UCSD-AML1 (cell line): ENCODE results near the gene PLIN5.

Experiments used
- DNase-seq: peaks from one replicate; lab custom pipeline; 2025; ENCODE audit not compliant: unreplicated experiment; lab: John Stamatoyannopoulos, UW

The PLIN5 gene

DNA sequence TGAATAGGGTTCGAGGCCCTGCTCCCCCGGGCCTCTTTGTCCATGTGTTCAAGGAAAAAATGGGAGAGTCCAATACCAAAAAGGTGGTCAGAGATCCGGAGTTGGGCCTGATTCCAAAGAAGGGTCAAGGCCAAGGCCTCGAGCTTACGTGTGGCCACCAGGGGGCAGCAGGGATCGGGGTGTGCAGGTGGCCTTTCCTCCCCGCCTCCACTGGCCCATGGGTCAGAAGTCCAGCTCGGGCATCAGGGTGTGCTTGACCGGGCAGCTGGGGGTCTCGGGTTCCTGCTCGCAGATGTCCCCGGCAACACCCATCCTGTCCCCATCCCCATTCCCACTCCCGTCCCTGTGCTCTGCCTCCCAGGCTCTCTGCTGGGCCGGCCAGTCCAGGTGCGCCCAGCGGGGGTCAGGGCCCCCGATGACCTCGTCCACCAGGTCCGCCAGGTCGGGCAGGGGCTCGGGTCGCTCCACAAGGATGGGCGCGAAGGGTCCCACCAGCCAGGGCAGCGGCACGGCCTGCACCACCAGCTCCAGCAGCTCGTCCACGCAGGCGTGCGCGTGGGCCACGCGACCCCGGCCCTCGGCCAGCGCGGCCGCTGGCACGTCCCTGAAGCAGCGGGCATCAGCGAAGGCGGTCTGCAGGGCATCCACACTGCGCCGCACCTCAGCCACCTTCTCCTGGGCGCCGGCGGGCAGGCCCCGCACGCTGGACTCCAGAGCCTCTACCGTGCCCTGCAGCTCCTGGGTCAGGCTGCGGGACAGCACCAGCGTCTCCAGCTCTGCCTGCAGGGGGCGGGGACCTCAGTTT, 11.5 kb downstream of the PLIN5 start:
- peak; percentile 44 for DNase-seq

DNA sequence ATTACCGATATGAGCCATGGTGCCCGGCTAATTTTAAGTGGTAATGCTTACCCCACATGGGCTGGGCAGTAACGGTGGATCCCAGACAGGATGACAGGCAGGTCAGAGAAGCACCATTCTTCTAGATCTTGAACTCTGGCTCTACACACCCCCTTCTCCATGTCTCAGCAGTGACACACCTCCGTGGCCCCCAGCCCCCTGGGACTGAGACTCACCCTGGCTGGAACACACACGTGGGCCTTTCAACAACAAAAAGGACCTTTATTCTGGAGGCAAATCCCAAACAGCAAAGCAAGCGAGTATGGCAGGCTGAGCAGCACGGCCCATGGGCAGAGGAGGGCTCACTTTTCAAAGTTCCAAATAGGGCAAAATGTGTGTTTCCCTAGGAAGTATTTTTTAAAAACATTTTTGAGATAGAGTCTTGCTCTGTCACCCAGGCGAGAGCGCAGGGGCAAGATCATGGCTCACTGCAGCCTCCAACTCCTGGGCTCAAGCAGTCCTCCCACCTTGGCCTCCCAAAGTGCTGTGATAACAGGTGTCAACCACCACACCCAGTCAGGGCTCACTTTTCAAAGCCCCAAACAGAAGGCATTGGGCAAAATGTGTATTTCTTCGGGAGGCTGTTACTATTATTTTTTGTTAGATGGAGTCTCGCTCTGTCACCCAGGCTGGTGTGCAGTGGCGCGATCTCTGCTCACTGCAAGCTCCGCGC, 12.6 kb downstream of the PLIN5 start:
- no peak for DNase-seq

DNA sequence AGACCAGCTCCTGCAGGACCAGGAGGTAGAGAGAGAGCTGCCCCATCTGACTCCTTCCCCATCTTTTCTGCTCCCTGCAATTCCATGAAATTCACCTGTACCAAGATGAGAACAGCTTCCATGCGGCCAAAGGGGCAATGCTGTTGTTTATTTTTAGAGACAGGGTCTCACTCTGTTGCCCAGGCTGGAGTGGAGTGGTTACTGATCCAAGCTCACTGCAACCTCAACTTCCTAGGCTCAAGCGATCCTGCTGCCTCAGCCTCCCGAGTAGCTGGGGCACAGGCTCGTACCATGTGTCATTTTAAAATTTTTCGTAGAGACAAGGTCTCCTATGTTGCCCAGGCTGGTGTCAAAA, 13.2 kb downstream of the PLIN5 start:
- DNase-seq: no peak

DNA sequence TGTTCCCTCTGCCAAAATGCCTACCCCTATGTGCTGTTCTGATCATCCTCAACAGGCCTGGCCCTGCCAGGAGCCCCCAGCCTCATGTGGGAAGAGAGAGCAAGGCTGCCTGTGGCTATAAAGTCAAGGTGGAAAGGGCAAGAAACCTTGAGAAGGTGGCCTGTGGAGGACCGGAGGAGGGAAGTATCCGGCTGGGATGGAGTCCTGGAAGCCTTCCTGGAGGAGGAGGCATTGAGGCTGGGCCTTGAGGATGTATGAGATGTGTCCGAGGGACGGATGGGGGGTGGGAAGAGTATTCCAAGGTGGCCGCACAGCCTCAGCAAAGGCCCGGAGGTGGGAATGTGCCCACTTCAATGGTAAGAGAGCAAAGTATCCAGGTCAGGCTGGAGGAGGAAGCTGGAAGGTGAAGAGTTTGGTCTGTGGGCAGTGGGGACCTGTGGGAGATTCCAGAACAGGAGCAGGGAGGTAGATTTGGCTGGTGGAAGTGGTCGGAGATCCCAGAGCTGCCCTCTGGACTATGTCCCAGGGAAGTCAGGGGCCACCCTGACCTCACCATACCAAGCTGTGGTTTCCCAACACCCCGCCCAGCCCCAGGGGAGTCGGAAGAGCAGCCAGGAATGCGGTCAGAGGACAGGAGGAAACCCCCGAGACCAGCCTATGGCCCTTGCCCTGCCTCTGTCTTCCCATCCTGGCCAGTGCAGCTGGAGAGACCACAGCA, 13.7 kb downstream of the PLIN5 start:
- peak; percentile 20 for DNase-seq

DNA sequence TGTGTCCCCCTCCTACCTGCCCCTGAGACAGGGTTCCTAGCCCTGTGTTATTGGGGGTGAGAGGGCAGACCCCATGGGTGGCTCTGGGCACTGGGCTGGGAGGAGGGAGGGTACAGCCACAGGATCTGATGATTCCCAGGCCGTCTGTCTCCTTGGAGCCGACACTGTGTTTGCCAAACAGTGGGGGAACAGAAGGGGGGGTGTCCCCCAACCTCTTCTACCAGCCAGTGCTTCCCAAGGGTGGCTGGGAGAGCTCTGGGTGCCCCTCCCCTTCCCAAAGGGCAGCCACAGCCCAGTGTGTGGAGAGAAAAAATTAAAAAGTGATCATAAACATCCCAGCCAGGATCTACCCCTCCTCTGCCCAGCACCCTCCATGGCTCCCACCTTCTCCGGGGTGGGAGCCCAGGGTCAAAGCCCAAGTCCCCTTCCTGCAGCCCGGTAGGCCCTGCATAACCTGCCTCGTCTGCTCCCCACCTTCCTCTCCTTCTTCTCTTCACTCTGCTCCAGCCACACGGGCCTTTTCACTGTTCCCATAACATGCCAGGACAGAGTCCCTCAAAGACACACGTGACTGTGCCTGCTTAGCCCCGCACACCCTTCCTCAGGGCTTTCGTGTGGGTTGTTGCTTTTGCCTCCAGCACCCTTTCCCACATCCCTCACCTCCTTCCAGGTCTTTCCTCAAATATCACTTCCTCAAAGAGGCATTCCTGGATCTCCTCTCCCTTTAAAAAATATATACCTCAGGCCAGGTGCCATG, 15.3 kb downstream of the PLIN5 start:
- DNase-seq: no peak

DNA sequence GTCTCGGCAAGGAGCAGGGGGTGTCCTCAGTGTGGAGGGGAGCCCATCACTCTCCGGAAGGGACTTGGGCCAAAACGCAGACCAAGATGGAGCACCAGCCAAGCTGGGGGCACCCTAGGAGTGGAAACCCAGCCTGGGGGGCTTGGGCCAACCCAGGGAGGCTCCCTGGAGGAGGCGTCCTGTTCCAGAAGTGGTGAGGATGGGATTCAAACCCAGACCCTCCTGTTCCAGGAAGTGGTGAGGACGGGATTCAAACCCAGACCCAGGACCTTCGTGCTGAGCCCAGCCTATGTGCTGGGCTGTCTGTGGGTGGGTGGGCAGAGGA, 15.9 kb downstream of the PLIN5 start:
- DNase-seq: no peak

DNA sequence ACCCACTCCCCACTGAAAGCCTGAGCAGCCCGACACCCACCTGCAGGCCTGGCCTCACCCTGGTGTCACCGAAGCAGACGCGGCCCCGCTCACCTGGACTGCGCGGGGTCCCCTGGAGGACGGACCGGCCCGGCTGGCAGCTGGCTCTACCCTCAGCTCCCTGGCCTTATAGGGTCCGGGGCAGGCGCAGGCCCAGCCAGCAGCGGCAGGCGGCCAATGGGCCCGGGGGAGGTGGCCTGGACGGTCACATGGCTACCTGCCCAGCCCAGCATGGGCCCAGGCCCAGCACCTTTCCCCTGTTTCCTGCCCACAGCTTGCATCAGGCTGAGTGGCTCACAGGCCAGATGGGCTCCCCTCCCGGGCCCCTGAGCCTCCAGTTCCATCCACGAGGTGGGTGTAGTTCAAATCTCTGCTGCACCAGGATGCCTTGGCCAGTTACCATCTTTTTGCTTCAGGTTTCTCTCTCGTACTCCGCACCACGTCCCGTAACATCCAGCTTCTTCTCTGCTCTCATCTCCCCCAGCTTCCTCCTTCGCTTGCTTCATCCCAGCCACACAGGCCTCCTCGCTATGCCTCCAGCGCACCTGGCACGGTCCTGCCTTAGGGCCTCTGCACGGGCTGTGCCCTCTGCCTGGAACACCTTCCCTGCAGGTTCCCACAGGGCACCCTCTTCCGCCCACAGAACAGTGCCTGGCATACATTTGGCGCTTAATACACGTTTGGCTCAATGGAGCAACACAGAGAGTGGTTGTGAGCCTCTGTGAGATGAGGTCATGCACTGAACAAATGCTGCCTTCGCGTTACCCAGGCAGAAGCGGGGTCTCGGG, 16.5 kb downstream of the PLIN5 start, which contains the start of gene PLIN4:
Gene PLIN4, minus strand, starts transcription at position 142 of the 827 bp plus-strand sequence. CDS start 214 bp downstream, outside the sequence.
- DNase-seq: no peak

DNA sequence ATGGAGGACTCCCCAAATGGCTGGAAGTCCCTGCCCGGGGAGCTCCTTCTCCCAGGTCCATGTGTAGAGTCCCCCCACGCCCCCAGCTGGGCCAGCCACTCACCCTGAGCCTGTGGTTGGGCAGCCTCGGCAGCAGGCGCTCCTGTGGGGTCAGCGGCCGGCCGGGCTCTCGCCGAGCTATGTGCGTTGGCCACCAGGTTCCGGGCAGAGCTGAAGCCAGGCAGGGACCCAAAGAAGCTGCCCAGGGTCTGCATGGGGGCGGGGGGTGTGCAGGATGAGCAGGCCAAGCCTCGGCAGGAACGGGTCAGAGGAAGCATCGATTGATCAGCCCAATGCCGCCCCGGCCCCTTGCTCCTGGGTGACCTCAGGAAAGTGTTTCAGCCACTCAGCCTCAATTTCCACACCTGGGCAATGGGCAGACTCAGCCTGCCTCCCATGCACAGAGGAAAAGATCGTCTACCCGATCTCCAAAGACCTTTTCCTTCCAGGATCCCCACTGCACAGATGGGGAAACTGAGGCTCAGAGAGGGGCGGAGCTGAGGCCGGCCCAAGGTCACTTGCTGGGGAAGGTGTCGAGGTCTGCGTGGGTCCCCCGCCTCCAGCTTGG, 17.5 kb downstream of the PLIN5 start:
- DNase-seq: no peak

DNA sequence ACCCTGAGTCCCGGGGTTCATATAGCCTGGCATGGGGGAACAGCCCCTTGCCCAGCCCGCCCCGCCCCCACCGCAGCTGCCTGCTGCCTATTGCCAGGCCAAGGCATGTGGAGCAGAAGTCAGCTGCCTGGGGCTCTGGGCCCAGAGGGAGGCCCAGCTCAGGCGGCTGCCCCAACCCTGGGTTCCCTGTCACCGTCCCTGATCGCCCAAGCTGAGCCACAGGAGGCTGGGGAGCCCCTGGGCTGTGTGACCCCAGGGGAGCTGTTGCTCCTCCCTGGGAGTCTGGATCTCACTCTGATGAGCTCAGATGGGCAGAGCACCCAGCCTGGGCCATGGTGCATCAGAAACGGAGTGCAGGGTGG, 18.1 kb downstream of the PLIN5 start:
- DNase-seq: no peak

DNA sequence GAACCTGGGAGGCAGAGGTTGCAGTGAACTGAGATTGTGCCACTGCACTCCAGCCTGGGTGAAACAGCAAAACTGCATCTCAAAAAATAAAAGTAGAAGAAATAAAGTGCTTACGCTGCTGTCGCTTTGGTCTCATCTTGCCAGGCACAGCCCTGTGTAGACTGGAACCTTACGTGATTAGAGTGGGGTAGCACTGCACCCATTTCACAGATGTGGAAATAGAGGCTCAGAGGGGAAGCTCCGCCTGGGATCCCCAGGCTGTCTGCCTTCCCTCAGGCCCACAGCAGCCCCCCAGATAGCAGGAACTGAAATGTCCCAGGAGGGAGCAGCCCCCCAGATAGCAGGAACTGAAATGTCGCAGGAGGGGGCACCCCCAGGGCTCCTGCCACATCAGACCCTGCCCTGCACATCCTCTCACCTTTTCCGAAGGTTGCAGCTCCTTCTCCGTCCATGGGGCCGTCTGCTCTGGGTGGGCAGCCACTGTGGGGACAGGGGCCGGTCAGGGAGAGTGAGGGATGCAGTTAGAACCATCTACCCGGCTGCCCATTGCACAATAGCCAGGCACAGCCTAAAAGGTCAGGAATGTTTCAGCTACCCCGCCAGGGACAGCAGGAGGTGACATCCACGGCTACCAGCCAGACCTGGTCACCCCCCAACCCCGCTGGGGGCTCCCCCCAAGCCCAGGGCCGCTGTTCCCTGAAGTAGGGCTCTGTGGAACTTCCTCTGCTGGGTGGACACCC, 18.7 kb downstream of the PLIN5 start:
- no peak for DNase-seq

DNA sequence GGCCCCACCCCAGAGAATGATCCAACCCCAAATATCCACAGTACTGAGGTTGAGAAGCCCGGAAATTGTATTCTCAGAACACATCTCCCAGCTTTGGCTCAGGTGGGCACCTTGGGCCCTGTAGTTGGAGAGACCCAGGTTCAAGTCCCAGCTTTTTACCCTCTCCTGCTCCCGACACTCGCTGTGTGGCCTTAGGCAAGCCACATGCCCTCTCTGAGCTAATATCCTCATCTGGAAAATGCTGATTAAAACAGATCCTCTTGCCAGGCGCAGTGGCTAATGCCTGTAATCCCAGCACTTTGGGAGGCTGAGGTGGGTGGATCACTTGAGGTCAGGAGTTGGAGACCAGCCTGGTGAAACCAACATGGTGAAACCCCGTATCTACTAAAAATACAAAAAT, 19.3 kb downstream of the PLIN5 start:
- no peak for DNase-seq

DNA sequence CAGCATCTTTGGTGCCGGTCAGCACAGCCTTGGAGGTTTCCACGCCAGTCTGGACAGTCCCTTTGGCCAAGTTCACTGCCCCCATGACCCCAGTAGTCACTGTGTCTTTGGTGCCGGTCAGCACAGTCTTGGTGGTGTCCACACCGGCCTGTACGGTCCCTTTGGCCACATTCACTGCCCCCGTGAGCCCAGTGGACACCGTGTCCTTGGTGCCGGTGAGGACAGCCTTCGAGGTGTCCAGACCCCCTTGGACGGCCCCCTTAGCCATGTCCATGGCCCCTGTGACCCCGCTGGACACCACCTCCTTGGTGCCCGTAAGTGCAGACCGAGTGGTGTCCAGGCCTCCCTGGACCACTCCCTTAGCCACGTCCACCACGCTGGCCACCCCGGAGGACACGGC, 21.8 kb downstream of the PLIN5 start:
- no peak for DNase-seq

DNA sequence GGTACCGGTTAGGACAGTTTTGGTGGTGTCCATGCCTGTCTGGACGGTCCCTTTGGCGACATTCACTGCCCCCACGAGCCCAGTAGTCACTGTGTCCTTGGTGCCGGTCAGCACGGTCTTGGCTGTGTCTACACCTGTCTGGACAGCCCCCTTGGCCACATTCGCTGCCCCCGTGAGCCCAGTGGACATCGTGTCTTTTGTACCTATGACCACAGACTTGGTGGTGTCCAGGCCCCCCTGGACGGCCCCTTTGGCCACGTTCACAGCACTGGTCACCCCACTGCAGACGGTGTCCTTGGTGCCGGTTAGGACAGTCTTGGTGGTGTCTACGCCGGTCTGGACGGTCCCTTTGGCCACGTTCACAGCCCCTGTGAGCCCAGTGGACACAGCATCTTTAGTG, 23.0 kb downstream of the PLIN5 start:
- no peak for DNase-seq

DNA sequence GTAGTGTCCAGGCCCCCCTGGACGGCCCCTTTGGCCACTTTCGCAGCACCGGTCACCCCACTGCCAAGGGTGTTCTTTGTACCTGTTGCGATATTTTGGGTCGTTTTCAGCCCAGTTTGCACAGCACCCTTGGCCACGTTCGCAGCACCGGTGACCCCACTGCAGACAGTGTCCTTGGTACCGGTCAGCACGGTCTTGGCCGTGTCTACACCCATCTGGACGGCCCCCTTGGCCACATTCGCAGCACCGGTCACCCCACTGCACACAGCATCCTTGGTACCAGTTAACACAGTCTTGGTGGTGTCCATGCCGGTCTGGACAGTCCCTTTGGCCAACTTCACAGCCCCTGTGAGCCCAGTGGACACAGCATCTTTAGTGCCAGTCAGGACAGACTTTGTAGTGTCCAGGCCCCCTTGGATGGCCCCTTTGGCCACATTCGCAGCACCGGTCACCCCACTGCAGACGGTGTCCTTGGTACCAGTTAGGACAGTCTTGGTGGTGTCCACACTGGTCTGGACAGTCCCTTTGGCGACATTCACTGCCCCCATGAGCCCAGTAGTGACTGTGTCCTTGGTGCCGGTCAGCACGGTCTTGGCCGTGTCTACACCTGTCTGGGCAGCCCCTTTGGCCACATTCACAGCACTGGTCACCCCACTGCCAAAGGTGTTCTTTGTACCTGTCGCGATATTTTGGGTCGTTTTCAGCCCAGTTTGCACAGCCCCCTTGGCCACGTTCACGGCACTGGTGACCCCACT, 23.5 kb downstream of the PLIN5 start:
- DNase-seq: no peak

DNA sequence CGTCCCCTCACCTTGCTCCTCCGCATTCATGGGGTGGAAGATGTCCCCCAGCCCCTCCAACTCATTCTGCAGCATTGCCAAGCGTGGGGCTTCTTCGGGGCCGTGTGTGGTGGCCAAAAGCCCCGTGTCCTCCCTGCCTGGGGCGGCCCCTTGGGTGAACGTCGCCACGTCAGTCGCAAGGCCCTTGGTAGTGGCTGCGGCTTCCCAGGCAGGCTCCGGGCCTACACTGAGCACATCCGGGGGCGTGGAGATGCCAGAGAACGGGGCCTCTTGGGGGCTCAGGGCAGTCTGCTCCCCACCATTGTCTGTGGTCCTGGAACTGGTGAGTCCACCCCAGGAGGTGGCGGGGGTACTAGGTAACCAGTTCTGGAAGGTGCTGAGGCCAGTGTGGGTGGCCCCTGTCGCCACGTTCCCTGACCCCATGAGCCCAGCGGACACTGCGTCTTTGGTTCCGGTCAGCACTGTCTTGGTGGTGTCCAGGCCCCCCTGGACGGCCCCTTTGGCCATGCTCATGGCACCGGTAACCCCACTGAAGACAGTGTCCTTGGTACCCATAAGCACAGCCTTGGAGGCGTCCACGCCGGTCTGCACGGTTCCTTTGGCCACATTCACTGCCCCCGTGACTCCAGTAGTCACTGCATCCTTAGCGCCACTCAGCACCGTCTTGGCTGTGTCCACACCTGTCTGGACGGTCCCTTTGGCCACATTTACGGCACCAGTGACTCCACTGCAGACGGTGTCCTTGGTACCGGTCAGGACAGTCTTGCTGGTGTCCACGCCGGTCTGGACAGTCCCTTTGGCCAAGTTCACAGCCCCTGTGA, 24.4 kb downstream of the PLIN5 start:
- DNase-seq: no peak

DNA sequence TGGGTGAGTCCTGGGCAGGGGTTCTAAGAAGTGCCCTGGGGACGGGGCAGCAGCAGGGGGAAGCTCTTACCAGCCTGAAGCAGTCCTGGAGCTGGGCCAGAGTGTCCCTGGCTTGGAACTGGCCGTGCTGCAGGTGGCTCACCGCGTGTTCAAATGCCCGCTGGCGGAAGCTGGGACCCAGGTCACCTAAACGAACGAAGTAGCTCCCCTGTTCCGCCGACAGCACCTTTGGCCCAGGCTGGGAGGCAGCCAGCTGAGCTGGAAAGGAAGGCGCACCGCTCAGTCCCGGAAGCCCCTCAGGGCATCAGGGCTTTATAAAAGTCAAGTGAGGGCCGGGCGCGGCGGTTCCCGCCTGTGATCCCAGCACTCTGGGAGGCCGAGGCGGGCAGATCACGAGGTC, 26.3 kb downstream of the PLIN5 start:
- no peak for DNase-seq

DNA sequence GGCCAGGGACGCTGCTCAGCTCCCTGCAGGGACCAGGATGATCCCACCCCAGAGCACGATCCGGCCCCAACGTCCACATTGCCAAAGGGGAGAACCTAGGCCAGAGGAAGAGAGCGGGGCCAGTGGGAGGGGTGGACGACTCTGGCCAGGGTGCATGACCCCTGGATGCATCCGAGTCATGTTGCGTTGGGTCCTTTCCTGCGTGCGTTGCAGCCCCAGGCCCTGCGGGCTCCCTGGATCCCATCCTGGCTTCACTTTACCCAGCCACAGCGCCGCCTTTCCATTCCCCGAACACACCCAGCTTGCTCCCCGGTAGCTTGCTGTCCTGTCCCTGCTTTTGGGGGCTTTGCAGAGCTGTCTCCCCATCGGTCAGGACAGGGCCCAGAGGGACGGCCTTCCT, 27.2 kb downstream of the PLIN5 start:
- DNase-seq: no peak

DNA sequence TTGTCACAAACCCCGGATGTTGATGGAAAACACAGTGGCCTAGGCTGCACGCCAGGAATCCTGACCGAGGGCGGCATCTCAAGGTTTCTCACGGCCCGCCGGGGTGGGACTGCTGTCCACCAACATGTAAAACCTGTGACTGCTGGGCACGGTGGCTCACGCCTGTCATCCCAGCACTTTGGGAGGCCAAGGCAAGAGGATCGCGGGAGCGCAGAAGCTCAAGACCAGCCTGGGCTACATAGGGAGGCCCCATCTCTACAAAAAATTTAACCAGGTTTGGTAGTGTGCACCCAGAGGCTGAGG, 27.9 kb downstream of the PLIN5 start:
- DNase-seq: no peak
